Skeletal muscle tissue (tissue), 4 donors: Measurements from ENCODE around the gene HOMER2. TPM values are rescaled to one million over a fixed set of nuclear protein-coding genes. Genes with fewer than 3 reads are reported as not detected.
A peak's percentile ranks its signal among the peaks of the same experiment; 100 is the strongest.

Experiments used
- H3K27ac ChIP-seq: one replicate; pipeline ENCODE4 v1.7.0; 2013; ENCODE audit warnings: mild to moderate bottlenecking, low read depth, low read length, inconsistent platforms
- H3K27me3 ChIP-seq, 3 donors: one replicate each; pipeline ENCODE4 v1.7.0; 2013; ENCODE audit warnings: low read length in 3 of 3; ENCODE audit not compliant: control insufficient read depth in 3 of 3, insufficient read depth in 3 of 3
- H3K36me3 ChIP-seq, 3 donors: one replicate each; pipeline ENCODE4 v1.7.0; 2013; ENCODE audit warnings: low read length in 3 of 3; ENCODE audit not compliant: control insufficient read depth in 3 of 3, insufficient read depth in 3 of 3
- H3K4me1 ChIP-seq, 3 donors: one replicate each; pipeline ENCODE4 v1.7.0; 2013; ENCODE audit warnings: low read length in 3 of 3, mild to moderate bottlenecking in 3 of 3; ENCODE audit not compliant: control insufficient read depth in 3 of 3, insufficient read depth in 3 of 3
- H3K4me3 ChIP-seq, 3 donors: one replicate each; pipeline ENCODE4 v1.7.0; 2013; ENCODE audit warnings: low read length in 3 of 3
- H3K9ac ChIP-seq, 3 donors: one replicate each; pipeline ENCODE4 v1.7.0; 2013; ENCODE audit warnings: low read length in 3 of 3, mild to moderate bottlenecking in 3 of 3, moderate library complexity in 2 of 3, low read depth in 1 of 3
- H3K9me3 ChIP-seq, 3 donors: one replicate each; pipeline ENCODE4 v1.7.0; 2013; ENCODE audit warnings: low read length in 3 of 3; ENCODE audit not compliant: control insufficient read depth in 3 of 3
- total RNA-seq: library from RNA; depleted of rRNA; stranded (reverse); fragments of >200 nt; gene quantifications from one replicate; pipeline ENCODE4 v1.2.3, GENCODE V29; 2014
- donor health status: Osteomylitis.

The HOMER2 gene
- total RNA-seq, 1 donor from 2014 or later: 11.0 TPM

- no peaks in the 10 kb centered on the region for H3K9me3 ChIP-seq
- H3K4me1 ChIP-seq: peaks cover 16 to 37% (median 18%) of the 10 kb centered on the region in 3 donors
- H3K27ac ChIP-seq: peak overlapping the region; percentile 88
- H3K4me3 ChIP-seq: no peak overlapping the region
- no peaks in the 10 kb centered on the region for H3K27me3 ChIP-seq
- no peaks in the 10 kb centered on the region for H3K36me3 ChIP-seq
- H3K9ac ChIP-seq: no peak overlapping the region
These were observed 16.8 kb upstream of the HOMER2 start for GRCh38 chr15:82969353-82969752.

- H3K36me3 ChIP-seq: no peaks in the 10 kb centered on the region
- no peak overlapping the region for H3K27ac ChIP-seq
- H3K9ac ChIP-seq: no peak overlapping the region
- H3K4me3 ChIP-seq: no peak overlapping the region
- peaks cover 25 to 48% (median 28%) of the 10 kb centered on the region in 3 donors for H3K4me1 ChIP-seq
- H3K9me3 ChIP-seq: no peaks in the 10 kb centered on the region
- no peaks in the 10 kb centered on the region for H3K27me3 ChIP-seq
These were observed 15.5 kb upstream of the HOMER2 start for GRCh38 chr15:82968066-82968465.

GRCh38 chr15:82966671-82967071, 14.2 kb upstream of the HOMER2 start:
- Histone ChIP-seq H3K36me3 (no peaks in the 10 kb centered on the region), H3K9ac (no peak overlapping the region), H3K27ac (peak overlapping the region; percentile 8)

GRCh38 chr15:82964890-82965289, 12.4 kb upstream of the HOMER2 start:
- Histone ChIP-seq H3K27ac (peak overlapping the region; percentile 92), H3K9me3 (no peaks in the 10 kb centered on the region), H3K4me1 (peaks cover 15 to 32% (median 23%) of the 10 kb centered on the region in 3 donors), H3K9ac (no peak overlapping the region), H3K4me3 (no peak overlapping the region), H3K36me3 (no peaks in the 10 kb centered on the region), H3K27me3 (no peaks in the 10 kb centered on the region)

More at GRCh38 chr15:82966671-82967071, 14.2 kb upstream of the HOMER2 start:
- Histone ChIP-seq H3K4me3 (no peak overlapping the region), H3K9me3 (no peaks in the 10 kb centered on the region), H3K4me1 (peaks cover 24 to 44% (median 29%) of the 10 kb centered on the region in 3 donors), H3K27me3 (no peaks in the 10 kb centered on the region)

- Histone ChIP-seq H3K9ac (peak overlapping the region; percentile 21 to 71 (median 64)), H3K4me1 (peaks cover 25 to 34% (median 33%) of the 10 kb centered on the region in 3 donors), H3K4me3 (peak overlapping the region in 1 of 3 donors; percentile 45), H3K27me3 (no peaks in the 10 kb centered on the region), H3K36me3 (no peaks in the 10 kb centered on the region), H3K9me3 (no peaks in the 10 kb centered on the region), H3K27ac (peak overlapping the region; percentile 92)
These were observed 11.2 kb upstream of the HOMER2 start for GRCh38 chr15:82963471-82964341.

- H3K36me3 ChIP-seq: no peaks in the 10 kb centered on the region
- H3K4me3 ChIP-seq: no peak overlapping the region
- H3K27ac ChIP-seq: no peak overlapping the region
- peaks cover 28 to 41% (median 40%) of the 10 kb centered on the region in 3 donors for H3K4me1 ChIP-seq
- no peaks in the 10 kb centered on the region for H3K9me3 ChIP-seq
- H3K9ac ChIP-seq: peak overlapping the region in 1 of 3 donors; percentile 7
- H3K27me3 ChIP-seq: no peaks in the 10 kb centered on the region
These were observed 8.2 kb upstream of the HOMER2 start for GRCh38 chr15:82960766-82961165.

GRCh38 chr15:82959423-82959822, 6.9 kb upstream of the HOMER2 start:
- H3K4me1 ChIP-seq: peaks cover 28 to 40% (median 38%) of the 10 kb centered on the region in 3 donors
- H3K4me3 ChIP-seq: no peak overlapping the region
- H3K9ac ChIP-seq: peak overlapping the region in 2 of 3 donors; percentile 50 to 66
- H3K27me3 ChIP-seq: no peaks in the 10 kb centered on the region
- no peaks in the 10 kb centered on the region for H3K9me3 ChIP-seq
- H3K27ac ChIP-seq: peak overlapping the region; percentile 88
- no peaks in the 10 kb centered on the region for H3K36me3 ChIP-seq

- Histone ChIP-seq H3K9ac (peak overlapping the region in 2 of 3 donors; percentile 50 to 66), H3K4me3 (no peak overlapping the region), H3K27ac (peak overlapping the region; percentile 88), H3K27me3 (no peaks in the 10 kb centered on the region), H3K4me1 (peaks cover 23 to 36% (median 31%) of the 10 kb centered on the region in 3 donors), H3K9me3 (no peaks in the 10 kb centered on the region), H3K36me3 (no peaks in the 10 kb centered on the region)
These were observed 6.1 kb upstream of the HOMER2 start for GRCh38 chr15:82958638-82959037.

GRCh38 chr15:82951472-82952157, 905 bp downstream of the HOMER2 start:
- no peaks in the 10 kb centered on the region for H3K9me3 ChIP-seq
- peaks cover 0 to 3% (median 0%) of the 10 kb centered on the region in 3 donors for H3K36me3 ChIP-seq
- H3K27me3 ChIP-seq: no peaks in the 10 kb centered on the region
- peaks cover 12 to 38% (median 33%) of the 10 kb centered on the region in 3 donors for H3K4me1 ChIP-seq
- peak overlapping the region; percentile 55 to 78 (median 73) for H3K4me3 ChIP-seq
- H3K27ac ChIP-seq: peak overlapping the region; percentile 90
- H3K9ac ChIP-seq: peak overlapping the region; percentile 82 to 93 (median 84)
